ENCODE measurements around the gene AP1G2.
"Not testable (repeated sequence)": the region's sequence is repeated elsewhere in the genome, so short reads cannot be mapped to it uniquely, and the experiment has no call there.

GRCh38 chr14:23609411-23610089, 42.0 kb upstream of the AP1G2 start:
- TF ChIP-seq POLR2A, CTCF (IDR thresholded peaks at IDR 0.05): not testable (repeated sequence)

Data from thyroid gland (tissue), 4 donors.